GM12878 (cell line): ENCODE results near the gene TULP4. TPM values are rescaled to one million over a fixed set of nuclear protein-coding genes. Genes with fewer than 3 reads are reported as not detected.
A peak's percentile ranks its signal among the peaks of the same experiment; 100 is the strongest.
"Not testable (repeated sequence)": the region's sequence is repeated elsewhere in the genome, so short reads cannot be mapped to it uniquely, and the experiment has no call there.

ENCODE experiments used
- ATAC-seq: fragments of 200-7000 bp; cut with Tn5 transposase; 3 replicates; pipeline ENCODE4 v1.9.1; 2020; ENCODE audit warnings: mild to moderate bottlenecking, moderate library complexity
- BruUV-seq: library from RNA; stranded (reverse); fragments of 400-500 nt; replicated peaks from 2 replicates; lab custom pipeline; 2021; lab: Mats Ljungman, UMichigan
- CTCF ChIA-PET: fragments of 300-600 bp; sonication (Branson Sonifier 250); formaldehyde crosslinking; extraction: SDS; loops from one replicate; lab custom pipeline; 2021; ENCODE audit warnings: inconsistent platforms; lab: Yijun Ruan, JAX
- POLR2A ChIA-PET: fragments of 350-600 bp; formaldehyde crosslinking; extraction: SDS; loops from one replicate; lab custom pipeline; 2021; ENCODE audit warnings: inconsistent platforms; lab: Charles Lee
- RAD21 ChIA-PET: fragments of 300-600 bp; sonication (Branson Sonifier 250); formaldehyde crosslinking; loops from one replicate; lab custom pipeline; 2023; ENCODE audit warnings: antibody characterized with exemption; ENCODE audit not compliant: unreplicated experiment; lab: Charles Lee
- SMC1A ChIA-PET: fragments of 300-600 bp; sonication (Branson Sonifier 250); formaldehyde crosslinking; loops from one replicate; lab custom pipeline; 2023; ENCODE audit not compliant: unreplicated experiment, uncharacterized antibody; lab: Charles Lee
- DNase-seq: peaks from one replicate; pipeline ENCODE4 v3.0.0-alpha.2; 2011; ENCODE audit warnings: low read depth, low spot score
- FAIRE-seq: peaks from 3 replicates; lab custom pipeline; 2011; peaks lifted over from hg19 to GRCh38; lab: Jason Lieb, UNC
- H2AFZ ChIP-seq: 2 replicates; pipeline ENCODE4 v1.6.0; 2011; ENCODE audit warnings: low read depth, low read length, control low read depth; ENCODE audit not compliant: control insufficient read depth
- H3K27ac ChIP-seq: 2 replicates; pipeline ENCODE4 v1.5.1; 2011; ENCODE audit warnings: control low read depth; ENCODE audit not compliant: control insufficient read depth, insufficient read depth
- H3K27me3 ChIP-seq, 2 experiments: replicated peaks in 1 of 2; 2 replicates each; pipeline versions ENCODE4 v1.6.0 to v1.6.1; 2011; ENCODE audit warnings: low read length in 1 of 2; ENCODE audit not compliant: control insufficient read depth in 2 of 2, insufficient read depth in 2 of 2
- H3K36me3 ChIP-seq, 2 experiments: 2 replicates each; pipeline ENCODE4 v1.5.1; 2011; ENCODE audit warnings: low read length in 1 of 2; ENCODE audit not compliant: control insufficient read depth in 2 of 2, insufficient read depth in 2 of 2
- H3K4me1 ChIP-seq: 2 replicates; pipeline ENCODE4 v1.6.1; 2011; ENCODE audit warnings: mild to moderate bottlenecking, low read length, moderate library complexity, mixed read lengths; ENCODE audit not compliant: control insufficient read depth, insufficient read depth
- H3K4me2 ChIP-seq: 2 replicates; pipeline ENCODE4 v1.6.0; 2011; ENCODE audit warnings: control low read depth; ENCODE audit not compliant: control insufficient read depth, insufficient read depth
- H3K4me3 ChIP-seq: fragments of 200-600 bp; sonication (generic); 2 replicates; pipeline ENCODE4 v1.5.1; 2016
- H3K79me2 ChIP-seq: 2 replicates; pipeline ENCODE4 v1.6.0; 2011; ENCODE audit warnings: low read length; ENCODE audit not compliant: control insufficient read depth, insufficient read depth
- H3K9ac ChIP-seq: 2 replicates; pipeline ENCODE4 v1.8.0; 2011; ENCODE audit warnings: low read length, control low read depth, mixed read lengths; ENCODE audit not compliant: control insufficient read depth, insufficient read depth
- H3K9me3 ChIP-seq: replicated peaks from 3 replicates; pipeline ENCODE4 v1.5.1; 2011; ENCODE audit warnings: mild to moderate bottlenecking, low read length; ENCODE audit not compliant: control insufficient read depth, insufficient read depth
- H4K20me1 ChIP-seq: 2 replicates; pipeline ENCODE4 v1.6.0; 2011; ENCODE audit not compliant: control insufficient read depth, insufficient read depth
- CHD2 ChIP-seq: IDR thresholded peaks from 2 replicates; pipeline ENCODE4 v1.6.1; 2011; ENCODE audit warnings: low read depth, low read length, improper control_type of control experiment, borderline replicate concordance
- EP300 ChIP-seq, 2 experiments: fragments of 150-350 bp in 1 of 2; IDR thresholded peaks; 2 replicates each; pipeline ENCODE4 v1.6.1; 2011 to 2012; ENCODE audit warnings: low read depth in 2 of 2, low read length in 2 of 2, borderline replicate concordance in 1 of 2, improper control_type of control experiment in 1 of 2, inconsistent platforms in 1 of 2; ENCODE audit not compliant: control insufficient read depth in 1 of 2
- ETV6 ChIP-seq, 2 experiments: fragments of 450-650 bp in 1 of 2; IDR thresholded peaks in 1 of 2; conservative IDR thresholded peaks in 1 of 2; 2 replicates each; pipeline ENCODE4 v1.6.1; 2014; ENCODE audit warnings: antibody characterized with exemption in 1 of 2, borderline replicate concordance in 1 of 2, low read depth in 1 of 2, mild to moderate bottlenecking in 1 of 2, moderate library complexity in 1 of 2
- IKZF1 ChIP-seq: fragments of 450-650 bp; conservative IDR thresholded peaks from 2 replicates; pipeline ENCODE4 v1.6.1; 2017; ENCODE audit warnings: antibody characterized with exemption, mild to moderate bottlenecking
- JUNB ChIP-seq: IDR thresholded peaks from 2 replicates; pipeline ENCODE4 v1.6.1; 2016; ENCODE audit warnings: antibody characterized with exemption, mild to moderate bottlenecking
- MTA3 ChIP-seq: IDR thresholded peaks from 2 replicates; pipeline ENCODE4 v1.6.1; 2012; ENCODE audit warnings: low read length, inconsistent platforms, borderline replicate concordance
- NFIC ChIP-seq: IDR thresholded peaks from 2 replicates; pipeline ENCODE4 v1.6.1; 2012; ENCODE audit warnings: low read depth, mild to moderate bottlenecking, inconsistent platforms, low read length, moderate library complexity
- POLR2AphosphoS5 ChIP-seq: IDR thresholded peaks from 2 replicates; pipeline ENCODE4 v1.6.1; 2011; ENCODE audit warnings: mild to moderate bottlenecking, low read length, inconsistent platforms
- RAD21 ChIP-seq: IDR thresholded peaks from 2 replicates; pipeline ENCODE4 v1.6.1; 2011; ENCODE audit warnings: mild to moderate bottlenecking, low read depth, low read length, moderate library complexity; ENCODE audit not compliant: insufficient read depth
- WGBS: methylation state at CpG from one replicate; pipeline ENCODE4 v1.1.6; 2016; ENCODE audit warnings: low lambda C conversion rate; ENCODE audit not compliant: insufficient replicate concordance, insufficient coverage; ENCODE audit errors: missing lambda C conversion rate; 5-methylcytosine and 5-hydroxymethylcytosine counted together
- in situ Hi-C: fragments of 300-500 bp; cut with MboI; formaldehyde crosslinking; loops from 9 replicates; pipeline ENCODE4 v1.14.3; 2018; ENCODE audit warnings: mixed read lengths
- intact Hi-C: fragments of 100-400 bp; cut with micrococcal nuclease; formaldehyde crosslinking; loops from one replicate; pipeline ENCODE4 v1.14.2; 2022; ENCODE audit not compliant: unreplicated experiment
- polyA plus RNA-seq, 11 experiments: library from polyadenylated mRNA; depleted of rRNA in 4 of 11; unstranded in 6 of 11; stranded (reverse) in 5 of 11; fragments of >200 nt; fragmentation: Nextera tagmentation in 4 of 11; fragmentation: Illumina TruSeq in 1 of 11; extraction: Ambion mirVana in 4 of 11; extraction: Trizol in 1 of 11; gene quantifications; 1 replicate in 1 of 11; 2 replicates in 10 of 11; pipeline versions ENCODE4 v1.2.1 to v1.2.3, GENCODE V29; 2011 to 2016; ENCODE audit warnings: inconsistent platforms in 2 of 11, missing spikeins in 2 of 11, low read depth in 1 of 11
- total RNA-seq, 4 experiments: library from RNA; depleted of rRNA in 3 of 4; stranded (reverse); fragments of >200 nt in 3 of 4; fragmentation: Illumina TruSeq in 1 of 4; extraction: Trizol in 1 of 4; gene quantifications; 2 replicates each; pipeline versions ENCODE4 v1.2.1 to v1.2.3, GENCODE V29; 2013 to 2021
- TF ChIP-seq, protein P1 (sequence below): fragments of 450-650 bp; IDR thresholded peaks from 2 replicates; pipeline ENCODE4 v1.6.1; 2017; ENCODE audit warnings: mild to moderate bottlenecking, low read depth, inconsistent platforms; ENCODE audit not compliant: poor library complexity, severe bottlenecking
- TF ChIP-seq, protein P2 (sequence below): fragments of 450-650 bp; IDR thresholded peaks from 2 replicates; pipeline ENCODE4 v1.6.1; 2017; ENCODE audit warnings: low read depth, mild to moderate bottlenecking, moderate library complexity
- TF ChIP-seq, protein P3 (sequence below): fragments of 450-650 bp; formaldehyde crosslinking; IDR thresholded peaks from 2 replicates; pipeline ENCODE4 v1.4.0; 2020; ENCODE audit warnings: mild to moderate bottlenecking, moderate library complexity
- TF ChIP-seq, protein P4 (sequence below): IDR thresholded peaks from 2 replicates; pipeline ENCODE4 v1.6.1; 2011; ENCODE audit warnings: low read depth, mild to moderate bottlenecking, low read length, moderate library complexity, borderline replicate concordance; ENCODE audit errors: extremely low read depth

Gene TULP4
- total and polyA plus RNA-seq, 10 of the 15 experiments (the other 5 are each of a cell fraction or from before 2014, with no cell fraction given) = 0.73 to 31.8 (median 14.0) TPM

DNA sequence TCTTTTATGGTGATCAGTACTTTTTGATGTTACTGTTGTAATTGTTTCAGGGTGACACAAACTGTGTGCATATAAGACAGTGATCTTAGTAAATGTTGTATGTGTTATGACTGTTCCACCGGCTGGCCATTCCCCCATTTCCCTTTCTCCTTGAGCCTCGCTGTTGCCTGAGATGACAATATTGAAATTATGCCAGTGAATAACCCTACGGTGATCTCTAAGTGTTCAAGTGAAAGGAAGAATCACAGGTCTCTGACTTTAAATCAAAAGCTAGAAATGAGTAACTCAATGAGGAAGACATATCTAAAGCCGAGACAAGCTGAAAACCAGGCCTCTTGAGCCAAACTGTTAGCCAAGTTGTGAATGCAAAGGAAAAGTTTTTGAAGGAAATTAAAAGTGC is 32.3 kb downstream of the TULP4 start (continued):
- TF ChIP-seq, protein P1, sequence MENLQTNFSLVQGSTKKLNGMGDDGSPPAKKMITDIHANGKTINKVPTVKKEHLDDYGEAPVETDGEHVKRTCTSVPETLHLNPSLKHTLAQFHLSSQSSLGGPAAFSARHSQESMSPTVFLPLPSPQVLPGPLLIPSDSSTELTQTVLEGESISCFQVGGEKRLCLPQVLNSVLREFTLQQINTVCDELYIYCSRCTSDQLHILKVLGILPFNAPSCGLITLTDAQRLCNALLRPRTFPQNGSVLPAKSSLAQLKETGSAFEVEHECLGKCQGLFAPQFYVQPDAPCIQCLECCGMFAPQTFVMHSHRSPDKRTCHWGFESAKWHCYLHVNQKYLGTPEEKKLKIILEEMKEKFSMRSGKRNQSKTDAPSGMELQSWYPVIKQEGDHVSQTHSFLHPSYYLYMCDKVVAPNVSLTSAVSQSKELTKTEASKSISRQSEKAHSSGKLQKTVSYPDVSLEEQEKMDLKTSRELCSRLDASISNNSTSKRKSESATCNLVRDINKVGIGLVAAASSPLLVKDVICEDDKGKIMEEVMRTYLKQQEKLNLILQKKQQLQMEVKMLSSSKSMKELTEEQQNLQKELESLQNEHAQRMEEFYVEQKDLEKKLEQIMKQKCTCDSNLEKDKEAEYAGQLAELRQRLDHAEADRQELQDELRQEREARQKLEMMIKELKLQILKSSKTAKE = peak; percentile 27
- TF ChIP-seq, protein P2, sequence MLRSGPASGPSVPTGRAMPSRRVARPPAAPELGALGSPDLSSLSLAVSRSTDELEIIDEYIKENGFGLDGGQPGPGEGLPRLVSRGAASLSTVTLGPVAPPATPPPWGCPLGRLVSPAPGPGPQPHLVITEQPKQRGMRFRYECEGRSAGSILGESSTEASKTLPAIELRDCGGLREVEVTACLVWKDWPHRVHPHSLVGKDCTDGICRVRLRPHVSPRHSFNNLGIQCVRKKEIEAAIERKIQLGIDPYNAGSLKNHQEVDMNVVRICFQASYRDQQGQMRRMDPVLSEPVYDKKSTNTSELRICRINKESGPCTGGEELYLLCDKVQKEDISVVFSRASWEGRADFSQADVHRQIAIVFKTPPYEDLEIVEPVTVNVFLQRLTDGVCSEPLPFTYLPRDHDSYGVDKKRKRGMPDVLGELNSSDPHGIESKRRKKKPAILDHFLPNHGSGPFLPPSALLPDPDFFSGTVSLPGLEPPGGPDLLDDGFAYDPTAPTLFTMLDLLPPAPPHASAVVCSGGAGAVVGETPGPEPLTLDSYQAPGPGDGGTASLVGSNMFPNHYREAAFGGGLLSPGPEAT = no peak
- TF ChIP-seq POLR2AphosphoS5 (no peak), JUNB (peak; percentile 83), RAD21 (no peak), MTA3 (no peak), CHD2 (no peak), ETV6 (conservative IDR thresholded peaks at IDR 0.05 in 1 of 2, IDR thresholded peaks at IDR 0.05 in 1 of 2; ENCODE audit: borderline replicate concordance in 1 of 2, low read depth in 1 of 2) (peak in 1 of 2 experiments; percentile 52; a peak in 1 of 4 replicates), NFIC (no peak), EP300 (IDR thresholded peaks at IDR 0.05; ENCODE audit: borderline replicate concordance in 1 of 2, control insufficient read depth in 1 of 2, low read depth in 2 of 2, low read length in 2 of 2) (no peak), IKZF1 (0 out of 2 replicates have a peak, but pooled peaks have one; percentile 17)
- TF ChIP-seq, protein P3, sequence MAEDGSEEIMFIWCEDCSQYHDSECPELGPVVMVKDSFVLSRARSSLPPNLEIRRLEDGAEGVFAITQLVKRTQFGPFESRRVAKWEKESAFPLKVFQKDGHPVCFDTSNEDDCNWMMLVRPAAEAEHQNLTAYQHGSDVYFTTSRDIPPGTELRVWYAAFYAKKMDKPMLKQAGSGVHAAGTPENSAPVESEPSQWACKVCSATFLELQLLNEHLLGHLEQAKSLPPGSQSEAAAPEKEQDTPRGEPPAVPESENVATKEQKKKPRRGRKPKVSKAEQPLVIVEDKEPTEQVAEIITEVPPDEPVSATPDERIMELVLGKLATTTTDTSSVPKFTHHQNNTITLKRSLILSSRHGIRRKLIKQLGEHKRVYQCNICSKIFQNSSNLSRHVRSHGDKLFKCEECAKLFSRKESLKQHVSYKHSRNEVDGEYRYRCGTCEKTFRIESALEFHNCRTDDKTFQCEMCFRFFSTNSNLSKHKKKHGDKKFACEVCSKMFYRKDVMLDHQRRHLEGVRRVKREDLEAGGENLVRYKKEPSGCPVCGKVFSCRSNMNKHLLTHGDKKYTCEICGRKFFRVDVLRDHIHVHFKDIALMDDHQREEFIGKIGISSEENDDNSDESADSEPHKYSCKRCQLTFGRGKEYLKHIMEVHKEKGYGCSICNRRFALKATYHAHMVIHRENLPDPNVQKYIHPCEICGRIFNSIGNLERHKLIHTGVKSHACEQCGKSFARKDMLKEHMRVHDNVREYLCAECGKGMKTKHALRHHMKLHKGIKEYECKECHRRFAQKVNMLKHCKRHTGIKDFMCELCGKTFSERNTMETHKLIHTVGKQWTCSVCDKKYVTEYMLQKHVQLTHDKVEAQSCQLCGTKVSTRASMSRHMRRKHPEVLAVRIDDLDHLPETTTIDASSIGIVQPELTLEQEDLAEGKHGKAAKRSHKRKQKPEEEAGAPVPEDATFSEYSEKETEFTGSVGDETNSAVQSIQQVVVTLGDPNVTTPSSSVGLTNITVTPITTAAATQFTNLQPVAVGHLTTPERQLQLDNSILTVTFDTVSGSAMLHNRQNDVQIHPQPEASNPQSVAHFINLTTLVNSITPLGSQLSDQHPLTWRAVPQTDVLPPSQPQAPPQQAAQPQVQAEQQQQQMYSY = no peak
- TF ChIP-seq, protein P4, sequence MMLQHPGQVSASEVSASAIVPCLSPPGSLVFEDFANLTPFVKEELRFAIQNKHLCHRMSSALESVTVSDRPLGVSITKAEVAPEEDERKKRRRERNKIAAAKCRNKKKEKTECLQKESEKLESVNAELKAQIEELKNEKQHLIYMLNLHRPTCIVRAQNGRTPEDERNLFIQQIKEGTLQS = no peak

DNA sequence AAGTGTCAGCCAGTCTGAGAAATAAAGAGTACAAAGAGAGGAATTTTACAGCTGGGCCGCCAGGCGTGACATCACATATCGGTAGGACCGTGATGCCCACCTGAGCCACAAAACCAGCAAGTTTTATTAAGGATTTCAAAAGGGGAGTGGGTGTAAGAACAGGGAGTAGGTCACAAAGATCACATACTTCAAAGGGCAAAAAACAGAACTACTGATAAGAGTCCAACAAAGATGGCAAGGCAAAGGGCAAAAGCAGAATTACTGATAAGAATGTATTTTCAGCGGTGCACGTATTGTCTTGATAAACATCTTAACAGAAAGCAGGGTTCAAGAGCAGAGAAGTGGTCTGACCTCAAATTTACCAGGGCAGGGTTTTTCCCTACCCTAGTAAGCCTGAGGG is 33.2 kb downstream of the TULP4 start:
- BruUV-seq, H3K79me2 ChIP-seq, H3K9me3 ChIP-seq, H3K27ac ChIP-seq, H3K4me2 ChIP-seq, ATAC-seq, H3K4me3 ChIP-seq, intact Hi-C loops, DNase-seq, H4K20me1 ChIP-seq, H3K27me3 ChIP-seq, in situ Hi-C loops, H2AFZ ChIP-seq, H3K9ac ChIP-seq, H3K36me3 ChIP-seq, FAIRE-seq: not testable (repeated sequence)
- ChIA-PET POLR2A (interaction anchor here (1.5 kb wide), 1 partner anchor 55 kb away, joined by 4 read pairs; no protein-coding TSS in a partner anchor), CTCF (interaction anchor here (1.0 kb wide), 1 partner anchor 13 kb away, joined by 3 read pairs; no protein-coding TSS in a partner anchor), RAD21 (interaction anchor here (1.0 to 1.2 kb wide), 2 partner anchors 16 to 94 kb away, joined by 3 to 4 read pairs; no protein-coding TSS in a partner anchor), SMC1A (interaction anchor here (0.9 to 1.5 kb wide), 4 partner anchors 12 to 258 kb away, joined by 3 to 9 read pairs (median 3); no protein-coding TSS in a partner anchor)
- 97% methylated on average over 6 of the region's 6 CpGs for WGBS
- peaks cover 11% of the 10 kb centered on the region; the same call in 1 of the 2 replicates for H3K4me1 ChIP-seq
